Measurements from ENCODE around the gene CHRNA10.

DNA sequence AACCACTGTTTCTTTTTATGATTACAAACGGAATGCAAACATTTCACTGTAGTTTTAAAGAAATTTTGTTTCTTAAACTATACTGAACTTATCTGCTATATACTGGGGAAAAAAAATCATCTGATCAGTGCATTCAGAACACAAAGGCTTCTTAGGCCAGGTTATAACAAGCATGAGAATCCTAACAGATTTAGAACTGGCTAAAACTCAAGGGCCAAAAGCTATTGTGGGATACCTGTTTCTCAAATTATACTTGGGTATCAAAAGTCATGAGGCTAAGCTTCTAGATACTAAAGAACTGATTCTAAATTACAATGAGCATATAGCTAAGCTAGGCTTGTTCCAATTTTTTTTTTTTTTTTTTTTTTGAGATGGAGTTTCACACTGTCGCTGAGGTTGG is 29.7 kb upstream of the CHRNA10 start:
- TF ChIP-seq EZH2 (IDR thresholded peaks at IDR 0.05; ENCODE audit: borderline replicate concordance, low read length), result no peak
- TF ChIP-seq, protein P1, sequence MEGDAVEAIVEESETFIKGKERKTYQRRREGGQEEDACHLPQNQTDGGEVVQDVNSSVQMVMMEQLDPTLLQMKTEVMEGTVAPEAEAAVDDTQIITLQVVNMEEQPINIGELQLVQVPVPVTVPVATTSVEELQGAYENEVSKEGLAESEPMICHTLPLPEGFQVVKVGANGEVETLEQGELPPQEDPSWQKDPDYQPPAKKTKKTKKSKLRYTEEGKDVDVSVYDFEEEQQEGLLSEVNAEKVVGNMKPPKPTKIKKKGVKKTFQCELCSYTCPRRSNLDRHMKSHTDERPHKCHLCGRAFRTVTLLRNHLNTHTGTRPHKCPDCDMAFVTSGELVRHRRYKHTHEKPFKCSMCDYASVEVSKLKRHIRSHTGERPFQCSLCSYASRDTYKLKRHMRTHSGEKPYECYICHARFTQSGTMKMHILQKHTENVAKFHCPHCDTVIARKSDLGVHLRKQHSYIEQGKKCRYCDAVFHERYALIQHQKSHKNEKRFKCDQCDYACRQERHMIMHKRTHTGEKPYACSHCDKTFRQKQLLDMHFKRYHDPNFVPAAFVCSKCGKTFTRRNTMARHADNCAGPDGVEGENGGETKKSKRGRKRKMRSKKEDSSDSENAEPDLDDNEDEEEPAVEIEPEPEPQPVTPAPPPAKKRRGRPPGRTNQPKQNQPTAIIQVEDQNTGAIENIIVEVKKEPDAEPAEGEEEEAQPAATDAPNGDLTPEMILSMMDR (IDR thresholded peaks at IDR 0.05; ENCODE audit: low read length), result no peak
